Measurements from ENCODE around the gene CLPSL1.
A peak's percentile ranks its signal among the peaks of the same experiment; 100 is the strongest.
"Not testable (repeated sequence)": the region's sequence is repeated elsewhere in the genome, so short reads cannot be mapped to it uniquely, and the experiment has no call there.

CLPSL1 gene, protein sequence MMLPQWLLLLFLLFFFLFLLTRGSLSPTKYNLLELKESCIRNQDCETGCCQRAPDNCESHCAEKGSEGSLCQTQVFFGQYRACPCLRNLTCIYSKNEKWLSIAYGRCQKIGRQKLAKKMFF

DNA sequence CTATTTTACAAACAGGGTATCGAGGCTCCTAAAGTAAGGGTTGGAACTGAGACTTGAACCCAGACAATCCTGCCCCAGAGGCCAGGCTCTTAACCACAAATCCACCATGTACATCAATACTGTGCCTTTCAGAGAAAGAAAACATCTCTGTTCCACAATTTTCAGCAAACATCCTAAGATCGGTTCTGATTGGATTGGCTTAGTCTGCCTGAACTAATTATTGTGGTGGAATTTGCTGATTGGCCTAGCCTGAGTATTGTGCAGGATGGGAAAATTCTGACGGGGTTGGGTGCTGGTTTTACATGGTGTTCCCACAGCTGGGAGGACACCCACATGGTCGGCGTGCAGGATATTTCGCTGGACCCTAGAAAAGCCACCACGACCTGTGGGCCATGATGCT, at the start of gene CLPSL1:
Gene CLPSL1 (plus strand): TSS at position 301 of the 400 bp plus-strand sequence. CDS start 92 bp downstream, at position 393.
- DNase-seq: no peak

DNA sequence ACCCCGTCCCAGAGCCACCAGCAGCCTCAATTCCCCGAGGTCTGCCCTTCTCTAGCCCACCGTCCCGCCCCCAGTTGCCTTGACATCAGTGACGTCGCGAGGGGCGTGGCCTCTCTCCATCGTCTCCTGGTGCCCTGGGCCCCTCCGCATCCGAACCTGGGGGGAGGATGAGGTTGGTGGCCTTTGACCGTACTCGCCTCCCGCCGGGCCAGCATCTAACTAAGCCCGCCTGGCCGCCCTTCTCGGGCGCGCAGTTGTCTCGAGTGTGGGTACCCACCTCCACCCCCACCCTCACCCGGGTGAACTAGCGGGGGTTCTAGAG, 49.4 kb upstream of the CLPSL1 start:
- peak; percentile 46 to 98 (median 88) for DNase-seq

- peak in 57 of 58 donors; percentile 46 to 94 (median 83) for DNase-seq
These were observed 48.9 kb upstream of the CLPSL1 start for GRCh38 chr6:35731736-35732532.

DNA sequence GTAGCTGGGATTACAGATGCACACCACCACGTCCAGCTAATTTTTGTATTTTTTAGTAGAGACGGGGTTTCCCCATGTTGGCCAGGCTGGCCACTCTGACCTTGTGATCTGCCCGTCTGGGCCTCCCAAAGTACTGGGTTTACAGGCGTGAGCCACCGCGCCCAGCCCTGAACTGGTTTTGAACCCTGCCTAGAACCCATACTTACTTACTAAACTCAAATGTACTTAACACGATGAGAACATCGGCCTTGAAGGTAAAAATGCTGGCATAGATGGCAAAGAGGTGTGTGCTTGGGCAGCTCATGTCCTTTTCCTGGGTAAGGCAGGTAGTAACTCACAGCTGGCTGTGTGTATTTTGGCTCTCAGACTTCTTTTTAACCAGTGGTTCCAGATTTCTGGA, 47.2 kb upstream of the CLPSL1 start:
- no peak for DNase-seq

GRCh38 chr6:35734319-35734718, 46.5 kb upstream of the CLPSL1 start:
- DNase-seq: not testable (repeated sequence)

GRCh38 chr6:35735452-35735851, 45.4 kb upstream of the CLPSL1 start:
- DNase-seq: no peak

DNA sequence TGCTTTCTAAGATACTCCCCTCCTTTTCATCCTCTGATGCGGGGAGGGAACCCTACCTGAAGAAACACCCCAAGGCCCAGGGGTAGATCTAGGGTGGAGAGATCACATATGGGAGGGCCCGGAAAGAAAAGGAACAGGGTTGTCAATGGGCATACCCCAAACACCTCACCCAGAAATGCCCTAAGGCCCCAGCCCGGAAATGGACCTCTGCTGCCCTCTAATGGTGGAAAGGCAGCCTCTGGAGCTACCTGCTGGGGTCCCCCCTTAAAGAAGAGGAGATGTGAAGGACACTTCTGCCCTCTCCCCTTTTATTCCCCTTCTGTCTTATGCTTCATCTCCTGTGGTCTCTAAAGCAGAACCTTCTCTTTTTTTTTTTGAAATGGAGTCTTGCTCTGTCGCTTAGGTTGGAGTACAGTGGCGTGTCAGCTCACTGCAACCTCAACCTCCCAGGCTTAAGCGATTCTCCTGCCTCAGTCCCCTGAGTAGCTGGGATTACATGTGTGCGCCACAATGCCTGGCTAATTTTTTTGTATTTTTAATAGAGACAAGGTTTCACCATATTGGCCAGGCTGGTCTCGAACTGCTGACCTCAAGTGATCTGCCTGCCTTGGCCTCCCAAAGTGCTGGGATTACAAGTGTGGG, 44.4 kb upstream of the CLPSL1 start:
- DNase-seq: peak in 51 of 58 donors; percentile 15 to 80 (median 50)

- no peak for DNase-seq
These were observed 43.8 kb upstream of the CLPSL1 start, which contains the start of gene ARMC12 for GRCh38 chr6:35736982-35737412. Gene ARMC12 (plus strand): TSS chr6:35737032. CDS start chr6:35737109, 77 bp downstream.

DNA sequence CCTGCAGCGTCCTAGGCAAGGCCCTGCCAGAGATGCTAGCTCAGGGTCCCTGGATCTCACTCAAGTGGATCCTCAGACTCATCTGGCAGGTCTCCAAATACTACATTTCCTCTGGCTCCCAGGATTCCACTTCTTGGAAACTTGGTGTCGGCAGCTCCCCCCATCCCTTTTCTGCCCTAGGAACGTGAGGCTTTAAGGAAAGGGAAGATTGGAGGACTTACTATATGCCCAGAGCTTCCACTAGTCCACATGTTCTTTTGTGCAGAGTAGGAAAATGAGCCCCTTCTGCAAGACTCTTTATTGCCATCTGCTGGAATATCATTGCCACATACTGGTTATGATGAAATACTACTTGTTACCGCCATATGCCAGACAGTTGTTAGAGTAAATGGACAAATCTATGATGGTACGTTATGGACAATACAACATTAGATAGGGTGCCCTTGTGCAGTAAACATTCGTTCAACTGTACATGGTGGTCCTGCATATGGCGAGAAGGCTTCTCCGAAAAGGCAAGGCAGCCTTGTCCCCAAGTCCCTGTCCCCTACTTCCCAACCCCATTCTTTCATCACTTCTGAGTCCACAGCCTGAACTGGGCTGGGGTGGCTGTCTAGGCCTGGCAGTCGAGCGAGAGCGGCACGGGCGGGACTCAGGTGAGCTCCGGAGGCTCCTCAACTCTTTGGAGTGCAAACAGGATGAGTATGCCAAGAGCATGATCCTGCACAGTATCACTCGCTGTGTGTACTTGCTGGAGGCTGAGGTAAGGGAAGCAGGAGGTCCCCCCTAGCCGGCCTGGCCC, 43.2 kb upstream of the CLPSL1 start:
- peak in 8 of 58 donors; percentile 7 to 83 (median 12) for DNase-seq

GRCh38 chr6:35739645-35740524, 40.9 kb upstream of the CLPSL1 start:
- no peak for DNase-seq

DNA sequence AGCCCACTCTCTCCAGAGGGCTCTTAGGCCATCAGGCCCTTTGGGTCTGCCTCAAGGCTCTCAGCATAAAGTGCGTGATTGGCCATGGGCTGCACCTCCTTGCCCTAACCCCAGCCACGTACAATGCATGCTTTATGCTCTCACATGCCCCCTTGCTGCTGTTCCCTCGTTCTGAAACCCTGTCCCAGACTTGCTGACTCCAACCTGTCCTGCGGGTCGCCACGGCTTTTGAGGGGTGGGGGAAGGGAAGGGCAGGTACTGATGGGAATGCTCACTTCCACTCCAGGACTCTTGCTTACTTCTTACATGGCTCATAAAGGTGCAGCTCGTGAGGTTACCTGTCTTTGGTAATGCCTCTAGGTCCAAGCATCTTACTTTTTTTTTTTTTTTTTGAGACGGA, 38.0 kb upstream of the CLPSL1 start:
- no peak for DNase-seq

- no peak for DNase-seq
These were observed 35.3 kb upstream of the CLPSL1 start for GRCh38 chr6:35745509-35745908.

DNA sequence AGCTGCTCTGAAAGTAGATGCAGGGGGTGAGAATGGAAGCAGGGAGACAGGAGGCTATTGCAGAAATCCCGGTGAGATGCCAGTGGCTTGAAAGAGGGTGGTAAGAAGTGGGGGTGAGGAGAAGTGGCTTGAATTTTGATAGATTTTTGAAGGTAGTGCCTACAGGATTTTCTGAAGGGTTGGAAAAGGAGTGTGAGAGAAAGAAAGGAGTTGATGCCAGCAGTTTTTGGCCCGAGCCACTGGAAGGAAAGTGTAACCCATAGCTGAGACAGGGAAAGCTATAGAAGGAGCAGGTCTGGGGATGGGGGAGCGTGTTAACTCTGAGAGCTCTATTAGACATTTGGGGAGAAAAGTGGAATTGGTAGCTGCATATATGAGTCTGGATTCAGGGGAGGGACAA, 34.3 kb upstream of the CLPSL1 start:
- DNase-seq: no peak

DNA sequence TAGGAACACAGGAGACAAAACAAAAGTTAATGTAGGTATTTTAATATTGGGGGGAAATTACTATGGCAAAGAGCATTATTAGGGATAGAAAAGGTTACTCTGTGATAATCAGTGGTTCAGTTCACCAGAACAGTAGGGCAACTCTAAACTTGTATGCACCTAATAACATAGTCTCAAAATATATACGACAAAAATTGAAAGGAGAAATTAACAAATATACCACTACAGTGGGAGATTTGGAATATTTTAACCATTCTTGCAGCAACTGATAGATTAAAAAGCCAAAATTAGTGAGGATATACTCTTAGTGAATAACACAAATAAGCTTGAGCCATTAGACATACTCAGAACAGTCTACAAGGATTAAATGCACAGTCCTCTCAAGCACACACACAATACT, 32.9 kb upstream of the CLPSL1 start:
- DNase-seq: no peak

DNA sequence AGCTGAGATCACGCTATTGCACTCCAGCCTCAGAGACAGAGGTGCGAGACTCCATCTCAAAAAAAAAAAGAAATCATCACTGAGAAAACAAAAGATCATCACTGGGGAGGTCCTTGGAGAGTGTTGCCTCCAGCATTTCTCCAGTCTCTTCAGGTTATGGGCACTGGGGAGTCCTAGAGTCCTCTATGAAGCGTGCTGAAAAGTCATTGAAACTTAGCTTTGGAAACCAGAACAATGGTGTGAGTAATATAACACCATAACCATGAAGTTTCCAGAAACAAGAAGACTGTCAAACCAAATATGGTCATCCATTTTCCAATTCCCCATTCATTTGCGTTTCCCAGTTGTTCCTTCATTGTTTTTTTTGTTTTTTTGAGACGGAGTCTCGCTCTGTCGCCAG, 30.3 kb upstream of the CLPSL1 start:
- no peak for DNase-seq

DNA sequence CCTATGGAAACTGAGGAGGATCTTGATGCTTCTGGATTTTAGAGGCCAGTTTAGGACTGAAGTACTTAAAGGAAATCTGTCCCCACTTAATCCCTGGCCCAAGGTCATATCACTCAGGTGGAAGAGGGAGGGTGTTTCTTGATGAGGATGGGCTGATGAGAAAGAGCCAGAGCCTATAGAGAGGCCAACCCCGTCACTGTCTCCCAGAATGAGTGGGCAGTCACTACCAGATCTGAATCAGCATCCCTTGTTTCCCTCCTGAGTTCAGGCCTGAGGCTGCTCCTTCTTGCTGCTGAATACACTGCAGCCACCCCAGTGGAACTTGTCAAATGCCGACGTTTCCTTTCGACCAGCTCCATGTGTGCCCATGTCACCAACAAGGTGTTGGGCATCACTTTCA, 29.2 kb upstream of the CLPSL1 start:
- DNase-seq: no peak

GRCh38 chr6:35752330-35752729, 28.5 kb upstream of the CLPSL1 start:
- no peak for DNase-seq

- DNase-seq: peak in 10 of 58 donors; percentile 5 to 52 (median 18)
These were observed 26.2 kb upstream of the CLPSL1 start for GRCh38 chr6:35754452-35755277.

- no peak for DNase-seq
These were observed 25.4 kb upstream of the CLPSL1 start for GRCh38 chr6:35755278-35755924.

All from anterior cingulate cortex (tissue), 58 donors.